Muscle of leg (tissue), 11 donors: ENCODE results near the gene RAD51B. TPM values are rescaled to one million over a fixed set of nuclear protein-coding genes. Genes with fewer than 3 reads are reported as not detected.
A peak's percentile ranks its signal among the peaks of the same experiment; 100 is the strongest.
"Not testable (repeated sequence)": the region's sequence is repeated elsewhere in the genome, so short reads cannot be mapped to it uniquely, and the experiment has no call there.

ENCODE experiments used
- DNase-seq: peaks from one replicate; pipeline ENCODE4 v3.0.0; 2013
- H3K27ac ChIP-seq: one replicate; pipeline ENCODE4 v1.5.1; 2013; ENCODE audit warnings: mild to moderate bottlenecking, low read length, control low read depth
- H3K27me3 ChIP-seq: one replicate; pipeline ENCODE4 v1.6.1; 2013; ENCODE audit warnings: low read length; ENCODE audit not compliant: control insufficient read depth, insufficient read depth
- H3K36me3 ChIP-seq: one replicate; pipeline ENCODE4 v1.6.1; 2013; ENCODE audit warnings: low read length; ENCODE audit not compliant: control insufficient read depth, insufficient read depth
- H3K4me1 ChIP-seq: one replicate; pipeline ENCODE4 v1.6.1; 2013; ENCODE audit warnings: low read length; ENCODE audit not compliant: control insufficient read depth, insufficient read depth
- H3K4me3 ChIP-seq: one replicate; pipeline ENCODE4 v1.5.1; 2013; ENCODE audit warnings: low read length, control low read depth
- H3K9me3 ChIP-seq: replicated peaks from 2 replicates; pipeline ENCODE4 v1.6.1; 2013; ENCODE audit warnings: low read depth, low read length; ENCODE audit not compliant: control insufficient read depth
- WGBS: methylation state at CpG from one replicate; pipeline ENCODE4 v1.1.5; 2013; ENCODE audit warnings: missing lambda C conversion rate; ENCODE audit not compliant: insufficient coverage; 5-methylcytosine and 5-hydroxymethylcytosine counted together
- polyA plus RNA-seq, 8 donors: library from polyadenylated mRNA; unstranded; fragments of 120-200 nt; gene quantifications; one replicate each; pipeline versions ENCODE4 v1.2.1 to v1.2.3, GENCODE V29; 2013; ENCODE audit warnings: inconsistent platforms in 1 of 8, low replicate concordance in 1 of 8; ENCODE audit not compliant: insufficient read length in 8 of 8, insufficient read depth in 1 of 8
- total RNA-seq: library from RNA; stranded (reverse); fragments of 120-200 nt; gene quantifications from one replicate; pipeline ENCODE4 v1.2.4, GENCODE V29; 2013

Gene RAD51B
- total and polyA plus RNA-seq, 9 donors: 6.0 to 16.5 (median 7.2) TPM

DNA sequence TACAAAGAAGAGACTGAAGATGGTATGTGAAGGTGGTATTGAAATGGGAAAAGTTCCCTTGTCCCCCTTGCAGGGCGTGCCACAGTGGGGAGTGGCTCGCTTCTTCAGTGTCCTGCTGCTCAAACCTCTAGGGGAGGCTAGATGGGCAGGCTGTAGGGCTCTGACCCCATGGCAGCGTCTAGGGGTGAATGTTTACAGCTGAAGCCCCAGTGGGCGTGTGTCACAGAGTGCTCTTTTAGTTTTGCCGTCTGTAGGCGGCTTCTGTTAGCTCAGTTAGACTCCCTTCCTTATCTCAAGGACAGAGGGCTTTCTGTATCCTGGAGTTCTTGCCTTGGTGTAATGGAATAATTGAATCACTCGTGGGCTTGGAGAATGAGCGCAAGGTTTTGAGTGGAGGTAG, 266.2 kb downstream of the RAD51B start:
- H3K27ac ChIP-seq: no peak overlapping the region
- no peaks in the 10 kb centered on the region for H3K9me3 ChIP-seq
- WGBS: 87% methylated on average over 5 of the region's 8 CpGs
- no peaks in the 10 kb centered on the region for H3K36me3 ChIP-seq
- H3K27me3 ChIP-seq: no peaks in the 10 kb centered on the region
- peaks cover 10% of the 10 kb centered on the region for H3K4me1 ChIP-seq
- DNase-seq: peak; percentile 14
- H3K4me3 ChIP-seq: no peak overlapping the region

DNA sequence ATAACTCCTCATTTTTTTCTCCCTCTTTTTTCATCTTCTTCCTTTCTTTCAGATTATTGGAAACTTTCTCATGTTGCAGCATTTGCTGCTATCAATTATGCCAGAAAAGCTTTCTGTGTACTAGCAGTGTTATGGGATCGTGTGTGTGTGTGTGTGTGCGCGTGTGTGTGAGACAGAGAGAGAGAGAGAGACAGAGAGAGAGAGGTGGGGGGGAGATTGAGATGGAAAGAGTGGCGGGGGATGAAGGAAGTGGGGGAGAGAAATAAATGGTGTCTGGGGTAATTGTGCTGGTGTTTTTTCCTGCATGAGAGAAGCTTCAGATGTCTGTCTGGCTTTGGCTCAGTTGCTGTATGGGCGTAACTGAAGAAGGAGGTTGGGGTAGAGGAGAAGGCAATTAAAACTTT, 268.9 kb downstream of the RAD51B start:
- H3K27me3 ChIP-seq: no peaks in the 10 kb centered on the region
- peaks cover 10% of the 10 kb centered on the region for H3K4me1 ChIP-seq
- peaks cover 2% of the 10 kb centered on the region for H3K9me3 ChIP-seq
- H3K36me3 ChIP-seq: no peaks in the 10 kb centered on the region
- WGBS: 11% methylated on average over 4 of the region's 5 CpGs
- peak overlapping the region; percentile 18 for H3K4me3 ChIP-seq
- peak; percentile 87 for DNase-seq
- H3K27ac ChIP-seq: peak overlapping the region; percentile 85

- Histone ChIP-seq H3K9me3 (peaks cover 2% of the 10 kb centered on the region), H3K4me1 (peaks cover 10% of the 10 kb centered on the region), H3K36me3 (no peaks in the 10 kb centered on the region), H3K27ac (peak overlapping the region; percentile 85), H3K27me3 (no peaks in the 10 kb centered on the region), H3K4me3 (no peak overlapping the region)
- peak; percentile 65 for DNase-seq
- 60% methylated on average over 1 of the region's 5 CpGs for WGBS
These were observed 269.7 kb downstream of the RAD51B start for GRCh38 chr14:68089146-68089731.

DNA sequence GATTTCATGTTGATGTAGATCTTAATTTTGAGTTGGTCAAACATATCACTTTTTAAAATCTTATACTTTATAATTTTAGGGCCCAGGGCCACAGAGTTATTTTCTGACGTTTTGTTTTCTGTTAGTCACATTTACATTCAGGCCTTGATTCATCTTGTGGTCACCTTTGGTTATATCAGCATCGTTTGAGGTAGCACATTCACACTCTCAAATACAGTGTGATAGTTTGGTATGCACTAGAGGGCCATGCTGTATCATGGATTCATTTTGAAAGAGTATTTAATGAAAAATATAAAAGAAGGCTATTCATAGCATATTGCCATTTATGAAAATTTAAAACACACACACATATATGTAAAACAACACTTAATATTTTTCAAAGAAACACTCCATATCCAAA, 274.6 kb downstream of the RAD51B start:
- H3K9me3 ChIP-seq: peaks cover 2% of the 10 kb centered on the region
- H3K4me3 ChIP-seq: no peak overlapping the region
- DNase-seq: no peak
- no peak overlapping the region for H3K27ac ChIP-seq
- WGBS: no CpG with 5 or more reads among the region's 2 CpGs
- no peaks in the 10 kb centered on the region for H3K36me3 ChIP-seq
- peaks cover 4% of the 10 kb centered on the region for H3K4me1 ChIP-seq
- H3K27me3 ChIP-seq: no peaks in the 10 kb centered on the region

DNA sequence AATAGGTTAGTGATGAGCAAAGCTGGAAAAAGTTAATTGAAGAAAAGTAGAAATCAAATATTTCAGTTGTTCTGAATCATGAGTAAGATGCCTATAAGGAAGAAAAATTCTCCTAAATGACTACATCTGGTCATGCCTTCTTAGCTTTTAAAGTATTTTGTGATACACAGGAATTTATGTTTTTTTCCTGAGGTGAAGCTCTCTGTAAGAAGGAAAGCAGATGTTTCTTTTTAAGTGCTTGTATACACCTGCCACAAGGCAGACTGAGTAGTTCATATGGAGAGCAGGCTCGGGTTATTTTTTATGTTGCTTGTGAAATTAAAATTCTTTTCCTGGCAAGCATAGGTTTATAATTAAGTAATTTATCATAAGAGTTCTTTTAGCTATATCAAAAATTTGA, 275.2 kb downstream of the RAD51B start:
- Histone ChIP-seq H3K4me3 (no peak overlapping the region), H3K27me3 (no peaks in the 10 kb centered on the region), H3K36me3 (no peaks in the 10 kb centered on the region), H3K4me1 (peaks cover 5% of the 10 kb centered on the region), H3K27ac (no peak overlapping the region), H3K9me3 (peaks cover 2% of the 10 kb centered on the region)
- DNase-seq: peak; percentile 17
- WGBS: no CpG with 5 or more reads among the region's 1 CpG

- no peak overlapping the region for H3K4me3 ChIP-seq
- H3K27me3 ChIP-seq: no peaks in the 10 kb centered on the region
- H3K27ac ChIP-seq: no peak overlapping the region
These were observed 278.1 kb downstream of the RAD51B start for GRCh38 chr14:68097727-68098126.

GRCh38 chr14:68098834-68099233, 279.3 kb downstream of the RAD51B start:
- no peak for DNase-seq
- Histone ChIP-seq H3K4me3 (no peak overlapping the region), H3K27me3 (no peaks in the 10 kb centered on the region), H3K27ac (peak overlapping the region; percentile 49), H3K4me1 (peaks cover 6% of the 10 kb centered on the region), H3K9me3 (peaks cover 19% of the 10 kb centered on the region), H3K36me3 (no peaks in the 10 kb centered on the region)
- 86% methylated on average over 1 of the region's 2 CpGs for WGBS

More at GRCh38 chr14:68097727-68098126, 278.1 kb downstream of the RAD51B start:
- 83% methylated on average over 3 of the region's 3 CpGs for WGBS
- no peak for DNase-seq
- Histone ChIP-seq H3K36me3 (no peaks in the 10 kb centered on the region), H3K4me1 (peaks cover 6% of the 10 kb centered on the region), H3K9me3 (peaks cover 18% of the 10 kb centered on the region)

- WGBS: 60% methylated on average over 1 of the region's 5 CpGs
- H3K4me1 ChIP-seq: peaks cover 6% of the 10 kb centered on the region
- DNase-seq: peak; percentile 70
- H3K27me3 ChIP-seq: no peaks in the 10 kb centered on the region
- H3K27ac ChIP-seq: peak overlapping the region; percentile 67
- no peaks in the 10 kb centered on the region for H3K36me3 ChIP-seq
- no peak overlapping the region for H3K4me3 ChIP-seq
- H3K9me3 ChIP-seq: peaks cover 19% of the 10 kb centered on the region
These were observed 280.0 kb downstream of the RAD51B start for GRCh38 chr14:68099495-68100045.

GRCh38 chr14:68101715-68102301, 282.2 kb downstream of the RAD51B start:
- H3K9me3 ChIP-seq: peaks cover 19% of the 10 kb centered on the region
- not testable (repeated sequence) for H3K27ac ChIP-seq, H3K4me3 ChIP-seq, H3K36me3 ChIP-seq, H3K4me1 ChIP-seq, DNase-seq, H3K27me3 ChIP-seq
- 100% methylated on average over 2 of the region's 3 CpGs for WGBS

- Histone ChIP-seq H3K36me3 (no peaks in the 10 kb centered on the region), H3K4me1 (peaks cover 6% of the 10 kb centered on the region), H3K9me3 (peaks cover 19% of the 10 kb centered on the region), H3K27ac (no peak overlapping the region), H3K4me3 (no peak overlapping the region), H3K27me3 (no peaks in the 10 kb centered on the region)
- DNase-seq: no peak
- no CpG with 5 or more reads among the region's 3 CpGs for WGBS
These were observed 284.3 kb downstream of the RAD51B start for GRCh38 chr14:68103853-68104252.
